ENCODE data around the gene TRIM25. TPM values are rescaled to one million over a fixed set of nuclear protein-coding genes. Genes with fewer than 3 reads are reported as not detected.

TRIM25 gene
- total and polyA plus RNA-seq, 2 experiments from 2014 or later, result 11.4 to 24.6 TPM

DNA sequence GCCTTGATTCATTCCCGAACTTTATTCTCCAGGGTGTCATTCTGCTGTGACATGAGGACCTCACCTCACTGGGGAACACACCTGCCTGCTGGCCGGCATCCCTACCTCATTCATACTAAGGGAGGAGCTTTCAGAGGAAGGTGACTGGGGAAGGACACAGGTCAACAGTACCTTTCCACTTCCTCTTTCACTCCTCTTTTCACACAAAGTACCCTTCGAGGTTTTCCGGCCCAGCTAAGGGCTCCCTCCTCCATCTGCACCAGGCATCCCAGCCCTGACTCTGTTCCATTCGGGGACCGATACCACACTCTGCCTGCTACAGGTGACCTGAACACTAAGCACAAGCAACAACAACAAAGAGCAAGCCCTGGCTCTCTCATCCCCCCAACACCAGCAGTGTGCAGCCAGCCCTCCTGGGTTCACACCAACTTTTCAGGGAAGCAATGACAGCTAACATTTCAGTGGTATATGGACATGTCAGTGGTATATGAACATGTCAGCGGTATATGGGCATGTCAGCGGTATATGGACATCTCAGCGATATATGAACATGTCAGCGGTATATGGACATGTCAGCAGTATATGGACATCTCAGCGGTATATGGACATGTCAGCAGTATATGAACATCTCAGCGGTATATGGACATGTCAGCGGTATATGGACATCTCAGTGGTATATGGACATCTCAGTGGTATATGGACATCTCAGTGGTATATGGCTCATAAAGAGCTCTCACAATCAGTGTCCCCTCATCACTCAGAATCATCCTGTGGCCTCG is 16.0 kb downstream of the TRIM25 start:
- Histone ChIP-seq H3K27me3 (no peaks in the 10 kb centered on the region), H2AFZ (no peak overlapping the region), H3K9me2 (replicated peaks; ENCODE audit: insufficient read depth) (no peaks in the 10 kb centered on the region), H3K9me3 (ENCODE audit: low read depth) (no peaks in the 10 kb centered on the region), H3K4me2 (no peak overlapping the region), H3K36me3 (replicated peaks; ENCODE audit: insufficient read depth, low read depth) (no peaks in the 10 kb centered on the region), H4K20me1 (ENCODE audit: insufficient read depth, poor library complexity, severe bottlenecking) (no peaks in the 10 kb centered on the region), H3K27ac (no peak overlapping the region), H3K79me2 (no peaks in the 10 kb centered on the region), H3K4me1 (ENCODE audit: insufficient read depth) (no peaks in the 10 kb centered on the region), H3K4me3 (no peak overlapping the region)
- DNase-seq (ENCODE audit: low spot score), result no peak
- TF ChIP-seq, protein P1, sequence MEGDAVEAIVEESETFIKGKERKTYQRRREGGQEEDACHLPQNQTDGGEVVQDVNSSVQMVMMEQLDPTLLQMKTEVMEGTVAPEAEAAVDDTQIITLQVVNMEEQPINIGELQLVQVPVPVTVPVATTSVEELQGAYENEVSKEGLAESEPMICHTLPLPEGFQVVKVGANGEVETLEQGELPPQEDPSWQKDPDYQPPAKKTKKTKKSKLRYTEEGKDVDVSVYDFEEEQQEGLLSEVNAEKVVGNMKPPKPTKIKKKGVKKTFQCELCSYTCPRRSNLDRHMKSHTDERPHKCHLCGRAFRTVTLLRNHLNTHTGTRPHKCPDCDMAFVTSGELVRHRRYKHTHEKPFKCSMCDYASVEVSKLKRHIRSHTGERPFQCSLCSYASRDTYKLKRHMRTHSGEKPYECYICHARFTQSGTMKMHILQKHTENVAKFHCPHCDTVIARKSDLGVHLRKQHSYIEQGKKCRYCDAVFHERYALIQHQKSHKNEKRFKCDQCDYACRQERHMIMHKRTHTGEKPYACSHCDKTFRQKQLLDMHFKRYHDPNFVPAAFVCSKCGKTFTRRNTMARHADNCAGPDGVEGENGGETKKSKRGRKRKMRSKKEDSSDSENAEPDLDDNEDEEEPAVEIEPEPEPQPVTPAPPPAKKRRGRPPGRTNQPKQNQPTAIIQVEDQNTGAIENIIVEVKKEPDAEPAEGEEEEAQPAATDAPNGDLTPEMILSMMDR (IDR thresholded peaks at IDR 0.05; ENCODE audit: poor library complexity), result no peak
- no peak for TF ChIP-seq EZH2 (IDR thresholded peaks at IDR 0.05; ENCODE audit: borderline replicate concordance)
- TF ChIP-seq EZH2phosphoT487 (IDR thresholded peaks at IDR 0.05; ENCODE audit: low read depth, severe bottlenecking, unreplicated experiment), result no peak
- WGBS (ENCODE audit: low lambda C conversion rate, missing lambda C conversion rate), result 98% methylated on average over 14 of the region's 14 CpGs

DNA sequence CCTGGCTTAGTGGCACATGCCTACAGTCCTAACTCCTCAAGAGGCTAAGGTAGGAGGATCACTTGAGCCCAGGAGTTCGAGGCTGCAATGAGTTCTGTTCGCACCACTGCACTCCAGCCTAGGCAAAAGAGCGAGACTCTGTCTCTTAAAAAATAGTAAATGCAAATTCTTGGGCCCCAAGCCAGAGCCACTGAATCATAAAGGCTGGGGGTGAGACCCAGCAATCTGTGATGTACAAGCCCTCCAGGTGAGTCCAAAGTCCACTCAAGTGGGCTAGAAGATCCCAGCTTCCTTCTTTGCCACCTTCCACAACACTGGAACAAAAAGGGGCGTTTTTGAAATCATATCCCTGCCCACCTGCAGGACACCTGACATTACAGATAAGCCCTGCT is 16.9 kb downstream of the TRIM25 start:
- WGBS (ENCODE audit: low lambda C conversion rate, missing lambda C conversion rate), result 92% methylated on average over 4 of the region's 4 CpGs
- Histone ChIP-seq H3K9me2 (replicated peaks; ENCODE audit: insufficient read depth) (no peaks in the 10 kb centered on the region), H3K9me3 (ENCODE audit: low read depth) (no peaks in the 10 kb centered on the region), H3K27me3 (no peaks in the 10 kb centered on the region), H4K20me1 (ENCODE audit: insufficient read depth, poor library complexity, severe bottlenecking) (no peaks in the 10 kb centered on the region), H3K4me1 (ENCODE audit: insufficient read depth) (no peaks in the 10 kb centered on the region), H3K4me3 (no peak overlapping the region), H2AFZ (no peak overlapping the region), H3K4me2 (no peak overlapping the region), H3K79me2 (no peaks in the 10 kb centered on the region), H3K27ac (no peak overlapping the region), H3K36me3 (replicated peaks; ENCODE audit: insufficient read depth, low read depth) (no peaks in the 10 kb centered on the region)
- no peak for DNase-seq (ENCODE audit: low spot score)
- TF ChIP-seq, protein P1 (IDR thresholded peaks at IDR 0.05; ENCODE audit: poor library complexity), result no peak
- TF ChIP-seq EZH2phosphoT487 (IDR thresholded peaks at IDR 0.05; ENCODE audit: low read depth, severe bottlenecking, unreplicated experiment) (no peak), EZH2 (IDR thresholded peaks at IDR 0.05; ENCODE audit: borderline replicate concordance) (no peak)

DNA sequence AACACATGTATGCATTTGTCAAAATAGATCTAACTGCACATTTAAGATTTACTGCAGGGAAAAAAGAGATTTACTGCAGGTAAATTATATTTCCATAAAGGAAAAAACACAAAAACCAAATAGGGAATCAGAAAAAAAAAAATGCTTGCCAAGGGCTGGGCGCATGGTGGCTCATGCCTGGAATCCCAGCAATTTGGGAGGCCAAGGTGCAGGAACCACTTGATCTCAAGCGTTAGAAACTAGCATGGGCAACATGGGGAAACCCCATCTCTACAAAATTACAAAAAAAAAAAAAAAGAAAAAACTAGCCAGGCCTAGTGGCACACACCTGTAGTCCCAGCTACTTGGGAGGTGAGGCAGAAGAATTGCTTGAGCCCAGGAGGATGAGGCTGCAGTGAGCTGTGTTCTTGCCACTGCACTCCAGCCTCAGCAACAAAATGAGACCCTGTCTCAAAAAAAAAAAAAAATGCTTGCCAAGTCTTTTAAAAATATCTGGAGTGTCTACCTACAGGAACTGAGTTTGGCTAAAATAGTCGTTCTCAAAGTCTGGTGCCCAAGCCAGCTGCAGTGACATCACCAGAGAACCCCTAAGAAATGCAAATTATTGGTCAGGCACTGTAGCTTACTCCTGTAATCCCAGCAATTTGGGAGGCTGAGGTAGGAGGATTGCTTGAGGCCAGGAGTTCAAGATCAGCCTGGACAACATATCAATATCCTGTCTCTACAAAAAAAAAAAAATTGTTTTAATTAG is 17.5 kb downstream of the TRIM25 start:
- DNase-seq (ENCODE audit: low spot score), result no peak
- no peaks in the 10 kb centered on the region for H3K4me1 ChIP-seq (ENCODE audit: insufficient read depth)
- no peak overlapping the region for H3K27ac ChIP-seq
- no peak overlapping the region for H3K4me2 ChIP-seq
- no peaks in the 10 kb centered on the region for H3K27me3 ChIP-seq
- no peaks in the 10 kb centered on the region for H3K36me3 ChIP-seq (replicated peaks; ENCODE audit: insufficient read depth, low read depth)
- H3K9me3 ChIP-seq (ENCODE audit: low read depth), result no peaks in the 10 kb centered on the region
- H3K4me3 ChIP-seq, result no peak overlapping the region
- no peaks in the 10 kb centered on the region for H3K79me2 ChIP-seq
- WGBS (ENCODE audit: low lambda C conversion rate, missing lambda C conversion rate), result 90% methylated on average over 3 of the region's 3 CpGs
- H3K9me2 ChIP-seq (replicated peaks; ENCODE audit: insufficient read depth), result no peaks in the 10 kb centered on the region
- no peak overlapping the region for H2AFZ ChIP-seq
- H4K20me1 ChIP-seq (ENCODE audit: insufficient read depth, poor library complexity, severe bottlenecking), result no peaks in the 10 kb centered on the region
- no peak for TF ChIP-seq EZH2phosphoT487 (IDR thresholded peaks at IDR 0.05; ENCODE audit: low read depth, severe bottlenecking, unreplicated experiment)
- TF ChIP-seq, protein P1 (IDR thresholded peaks at IDR 0.05; ENCODE audit: poor library complexity), result no peak
- TF ChIP-seq EZH2 (IDR thresholded peaks at IDR 0.05; ENCODE audit: borderline replicate concordance), result no peak
